HG03025 (cell line): Measurements from ENCODE around the gene KCTD10.

Experiments used
- ATAC-seq: cut with Tn5 transposase; IDR thresholded peaks from one replicate; pipeline ENCODE4 v1.9.1; 2021; ENCODE audit warnings: mild to moderate bottlenecking, moderate library complexity; ENCODE audit not compliant: unreplicated experiment, low FRiP score

KCTD10 gene

GRCh38 chr12:109495012-109495411 lies 17.9 kb upstream of the KCTD10 start:
- no peak for ATAC-seq

GRCh38 chr12:109494348-109494881 lies 17.3 kb upstream of the KCTD10 start:
- no peak for ATAC-seq

- no peak for ATAC-seq
Measured at GRCh38 chr12:109493938-109494337, 16.8 kb upstream of the KCTD10 start.

GRCh38 chr12:109493090-109493489 lies 16.0 kb upstream of the KCTD10 start:
- no peak for ATAC-seq

GRCh38 chr12:109492371-109492770 lies 15.3 kb upstream of the KCTD10 start:
- ATAC-seq: no peak

GRCh38 chr12:109491671-109492070 lies 14.6 kb upstream of the KCTD10 start:
- no peak for ATAC-seq

- ATAC-seq: no peak
Measured at GRCh38 chr12:109489955-109490565, 13.0 kb upstream of the KCTD10 start.

GRCh38 chr12:109489016-109489954 lies 12.2 kb upstream of the KCTD10 start:
- ATAC-seq: no peak

GRCh38 chr12:109488051-109488665 lies 11.1 kb upstream of the KCTD10 start:
- no peak for ATAC-seq

- ATAC-seq: no peak
Measured at GRCh38 chr12:109487181-109488050, 10.3 kb upstream of the KCTD10 start.

- no peak for ATAC-seq
Measured at GRCh38 chr12:109485201-109485600, 8.1 kb upstream of the KCTD10 start.

GRCh38 chr12:109483346-109483745 lies 6.2 kb upstream of the KCTD10 start:
- ATAC-seq: no peak

- no peak for ATAC-seq
Measured at GRCh38 chr12:109482894-109483293, 5.8 kb upstream of the KCTD10 start.

- no peak for ATAC-seq
Measured at GRCh38 chr12:109482491-109482890, 5.4 kb upstream of the KCTD10 start.

- no peak for ATAC-seq
Measured at GRCh38 chr12:109481863-109482262, 4.8 kb upstream of the KCTD10 start.

- ATAC-seq: no peak
Measured at GRCh38 chr12:109480356-109480755, 3.3 kb upstream of the KCTD10 start.

GRCh38 chr12:109479761-109480160 lies 2.7 kb upstream of the KCTD10 start:
- no peak for ATAC-seq

- ATAC-seq: no peak
Measured at GRCh38 chr12:109477963-109478315, 839 bp upstream of the KCTD10 start.

- ATAC-seq: no peak
Measured at GRCh38 chr12:109476807-109477184, 304 bp downstream of the KCTD10 start.
